SK-N-MC (cell line): ENCODE measurements around the gene SLC2A6.

ENCODE experiments used
- EZH2 ChIP-seq: fragments of 200-600 bp; sonication (generic); IDR thresholded peaks from one replicate; pipeline ENCODE4 v1.6.1; 2017; ENCODE audit warnings: antibody characterized with exemption
- POLR2AphosphoS5 ChIP-seq: IDR thresholded peaks from 2 replicates; pipeline ENCODE4 v1.6.1; 2012; ENCODE audit warnings: mild to moderate bottlenecking, low read depth, low read length, borderline replicate concordance

- TF ChIP-seq EZH2 = no peak
- no peak for TF ChIP-seq POLR2AphosphoS5
Observed at GRCh38 chr9:133425049-133425632, 53.8 kb downstream of the SLC2A6 start.
